Fibroblast of lung (primary cell): ENCODE data around the gene TCF4. TPM values are rescaled to one million over a fixed set of nuclear protein-coding genes. Genes with fewer than 3 reads are reported as not detected.

ENCODE experiments used
- DNase-seq, 2 donors: peaks; one replicate each; pipeline versions ENCODE4 v3.0.0 to v3.0.0-alpha.2; 2010; ENCODE audit warnings: low read depth in 2 of 2
- H2AFZ ChIP-seq: 2 replicates; pipeline ENCODE4 v1.5.1; 2012; ENCODE audit warnings: low read length, control low read depth, inconsistent platforms
- H3K27ac ChIP-seq: 2 replicates; pipeline ENCODE4 v1.5.1; 2011; ENCODE audit warnings: low read length, control low read depth; ENCODE audit not compliant: insufficient read depth
- H3K27me3 ChIP-seq: 2 replicates; pipeline ENCODE4 v1.5.1; 2011; ENCODE audit warnings: mild to moderate bottlenecking, low read length; ENCODE audit not compliant: control insufficient read depth, insufficient read depth
- H3K36me3 ChIP-seq: 2 replicates; pipeline ENCODE4 v1.5.1; 2011; ENCODE audit warnings: low read length; ENCODE audit not compliant: control insufficient read depth, insufficient read depth
- H3K4me1 ChIP-seq: 2 replicates; pipeline ENCODE4 v1.5.1; 2011; ENCODE audit warnings: low read length; ENCODE audit not compliant: control insufficient read depth, insufficient read depth; ENCODE audit errors: extremely low read depth
- H3K4me2 ChIP-seq: 2 replicates; pipeline ENCODE4 v1.5.1; 2011; ENCODE audit warnings: low read length, control low read depth; ENCODE audit not compliant: insufficient read depth; ENCODE audit errors: extremely low read depth
- H3K4me3 ChIP-seq, 4 experiments: fragments of 200-600 bp in 1 of 4; sonication (generic) in 1 of 4; replicated peaks in 1 of 4; 2 replicates each; pipeline ENCODE4 v1.5.1; 2011 to 2016; ENCODE audit warnings: low read length in 4 of 4, low read depth in 3 of 4, mild to moderate bottlenecking in 3 of 4, control low read depth in 2 of 4, inconsistent platforms in 1 of 4, mixed read lengths in 1 of 4; ENCODE audit not compliant: insufficient read depth in 1 of 4; ENCODE audit errors: control extremely low read depth in 1 of 4
- H3K79me2 ChIP-seq: 2 replicates; pipeline ENCODE4 v1.5.1; 2012; ENCODE audit warnings: mild to moderate bottlenecking, low read length, inconsistent platforms; ENCODE audit not compliant: control insufficient read depth, insufficient read depth
- H3K9ac ChIP-seq: 2 replicates; pipeline ENCODE4 v1.5.1; 2011; ENCODE audit warnings: mild to moderate bottlenecking, low read length, control low read depth; ENCODE audit not compliant: insufficient read depth
- H3K9me3 ChIP-seq: 2 replicates; pipeline ENCODE4 v1.5.1; 2012; ENCODE audit warnings: low read depth, low read length; ENCODE audit not compliant: control insufficient read depth, insufficient read depth
- H4K20me1 ChIP-seq: 2 replicates; pipeline ENCODE4 v1.5.1; 2011; ENCODE audit warnings: low read length; ENCODE audit not compliant: control insufficient read depth, insufficient read depth; ENCODE audit errors: extremely low read depth
- CTCF ChIP-seq, 2 donors: IDR thresholded peaks in 1 of 2; conservative IDR thresholded peaks in 1 of 2; 1 replicate in 1 of 2; 2 replicates in 1 of 2; pipeline ENCODE4 v1.5.1; 2011 to 2012; ENCODE audit warnings: low read length in 2 of 2, control low read depth in 1 of 2, inconsistent platforms in 1 of 2, low read depth in 1 of 2, mild to moderate bottlenecking in 1 of 2
- EZH2 ChIP-seq: IDR thresholded peaks from 2 replicates; pipeline ENCODE4 v1.5.1; 2012; ENCODE audit warnings: low read length, control low read depth, mild to moderate bottlenecking; ENCODE audit errors: missing control alignments
- polyA plus RNA-seq, 2 donors: library from polyadenylated mRNA; depleted of rRNA in 1 of 2; stranded (reverse) in 1 of 2; unstranded in 1 of 2; fragments of >200 nt; gene quantifications; 2 replicates each; pipeline ENCODE4 v1.2.1, GENCODE V29; 2011 to 2012; ENCODE audit warnings: missing spikeins in 1 of 2
- total RNA-seq: library from RNA; depleted of rRNA; stranded (reverse); fragments of >200 nt; gene quantifications from 2 replicates; pipeline ENCODE4 v1.2.1, GENCODE V29; 2014

TCF4 gene
- total and polyA plus RNA-seq, 2 donors (not counting 1 experiment from before 2014, with no cell fraction given): 48.9 to 57.6 TPM

- Histone ChIP-seq H2AFZ (no peak overlapping the region), H3K79me2 (peaks cover 2% of the 10 kb centered on the region), H3K4me3 (no peak overlapping the region), H3K9ac (no peak overlapping the region), H3K27ac (no peak overlapping the region), H3K4me1 (no peaks in the 10 kb centered on the region), H3K36me3 (peaks cover 1% of the 10 kb centered on the region), H3K9me3 (no peaks in the 10 kb centered on the region), H3K27me3 (no peaks in the 10 kb centered on the region), H4K20me1 (no peaks in the 10 kb centered on the region), H3K4me2 (no peak overlapping the region)
- no peak for TF ChIP-seq EZH2
- no peak for TF ChIP-seq CTCF (conservative IDR thresholded peaks at IDR 0.05 in 1 of 2, IDR thresholded peaks at IDR 0.05 in 1 of 2; ENCODE audit: low read depth in 1 of 2, low read length in 2 of 2)
- DNase-seq: peak in 1 of 2 donors; percentile 80
These were observed 301.7 kb downstream of the TCF4 start for GRCh38 chr18:55286257-55286825.

GRCh38 chr18:55284614-55285013 lies 303.4 kb downstream of the TCF4 start:
- no peak for DNase-seq
- H2AFZ ChIP-seq: no peak overlapping the region

GRCh38 chr18:55283309-55283708 lies 304.7 kb downstream of the TCF4 start:
- peaks cover 2% of the 10 kb centered on the region for H3K79me2 ChIP-seq
- no peak for TF ChIP-seq EZH2
- no peak for TF ChIP-seq CTCF (conservative IDR thresholded peaks at IDR 0.05 in 1 of 2, IDR thresholded peaks at IDR 0.05 in 1 of 2; ENCODE audit: low read depth in 1 of 2, low read length in 2 of 2)
- no peaks in the 10 kb centered on the region for H3K27me3 ChIP-seq
- H3K9me3 ChIP-seq: no peaks in the 10 kb centered on the region
- no peak overlapping the region for H3K27ac ChIP-seq
- H4K20me1 ChIP-seq: no peaks in the 10 kb centered on the region
- peaks cover 1% of the 10 kb centered on the region for H3K36me3 ChIP-seq
- no peak overlapping the region for H3K4me2 ChIP-seq
- no peak for DNase-seq
- H3K9ac ChIP-seq: no peak overlapping the region
- no peak overlapping the region for H3K4me3 ChIP-seq
- no peak overlapping the region for H2AFZ ChIP-seq
- no peaks in the 10 kb centered on the region for H3K4me1 ChIP-seq

More at GRCh38 chr18:55284614-55285013, 303.4 kb downstream of the TCF4 start:
- Histone ChIP-seq H3K9me3 (no peaks in the 10 kb centered on the region), H3K9ac (no peak overlapping the region), H3K27me3 (no peaks in the 10 kb centered on the region), H3K4me3 (no peak overlapping the region), H3K4me2 (no peak overlapping the region), H4K20me1 (no peaks in the 10 kb centered on the region), H3K36me3 (peaks cover 1% of the 10 kb centered on the region), H3K27ac (no peak overlapping the region), H3K79me2 (peaks cover 2% of the 10 kb centered on the region), H3K4me1 (no peaks in the 10 kb centered on the region)
- TF ChIP-seq EZH2 (no peak), CTCF (conservative IDR thresholded peaks at IDR 0.05 in 1 of 2, IDR thresholded peaks at IDR 0.05 in 1 of 2; ENCODE audit: low read depth in 1 of 2, low read length in 2 of 2) (no peak)
